C4-2B (cell line): Measurements from ENCODE around the gene SLC40A1.

Source experiments
- H3K27ac ChIP-seq: fragments of 450-650 bp; 2 replicates; pipeline ENCODE4 v1.5.1; 2017
- CTCF ChIP-seq: fragments of 450-650 bp; conservative IDR thresholded peaks from 2 replicates; pipeline ENCODE4 v1.5.1; 2017; ENCODE audit warnings: mild to moderate bottlenecking
- ZFX ChIP-seq: fragments of 450-650 bp; IDR thresholded peaks from 2 replicates; pipeline ENCODE4 v1.6.1; 2017

Gene SLC40A1

DNA sequence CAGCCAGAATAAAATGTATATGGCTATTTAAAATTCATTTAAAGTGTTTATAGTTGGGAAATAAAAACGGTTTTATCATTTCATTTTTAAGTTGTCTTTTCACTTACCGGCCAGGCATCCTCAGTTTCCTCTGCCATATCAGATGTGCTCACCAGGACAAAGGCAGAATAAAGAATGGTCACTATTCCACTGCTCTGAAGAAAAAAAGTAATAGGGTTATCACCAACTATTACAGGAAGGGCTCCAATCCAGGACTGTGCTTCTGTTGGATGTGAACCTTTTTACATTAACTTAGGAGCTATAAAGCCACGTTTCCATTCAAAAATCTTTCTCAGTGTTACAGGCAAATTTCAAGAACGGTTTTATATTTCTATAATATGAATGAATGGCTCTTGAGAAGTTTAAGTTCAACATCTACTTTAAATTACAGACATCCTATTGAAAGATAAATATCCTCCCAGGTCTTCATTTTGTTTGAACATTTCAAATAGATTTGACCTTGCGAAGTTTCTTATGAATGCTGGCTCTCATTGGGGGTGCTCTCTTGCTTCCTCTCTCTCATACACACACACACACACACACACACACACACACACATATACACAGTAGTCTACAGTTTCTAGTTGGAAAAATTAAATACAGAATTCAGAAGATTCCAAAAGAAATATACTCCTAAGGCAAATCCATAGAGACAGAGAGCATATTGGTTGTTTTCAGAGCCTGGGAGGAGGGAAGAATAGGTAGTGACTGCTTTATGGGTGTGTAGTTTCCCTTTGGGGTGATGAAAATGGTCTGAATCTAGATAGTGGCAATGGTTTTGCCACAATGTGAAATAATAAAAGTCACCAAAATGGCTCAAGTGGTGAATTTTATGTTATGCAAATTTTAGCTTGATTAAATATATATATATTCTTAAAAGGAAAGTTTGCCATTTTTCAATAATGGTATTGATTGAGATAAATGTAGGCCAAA, 2.9 kb upstream of the SLC40A1 start:
- H3K27ac ChIP-seq = no peak overlapping the region
- no peak for TF ChIP-seq CTCF
- no peak for TF ChIP-seq ZFX

DNA sequence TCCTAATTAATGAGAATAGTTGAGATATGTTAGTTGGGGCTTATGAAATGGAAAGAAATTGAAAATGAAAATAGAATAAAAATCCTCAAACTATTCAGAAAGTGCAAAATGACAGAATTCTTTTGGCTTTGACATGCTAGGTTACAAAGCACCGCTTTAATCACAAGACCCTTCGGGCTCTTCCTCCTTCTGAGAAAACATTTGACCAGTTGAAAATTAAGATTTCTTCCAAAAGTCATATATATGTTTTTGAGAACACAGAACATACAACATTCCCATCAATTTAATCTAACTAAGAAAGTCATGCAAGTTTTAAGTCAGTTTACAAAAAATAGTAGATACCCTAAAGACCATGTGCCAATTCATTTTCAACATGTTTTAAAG, 2.2 kb upstream of the SLC40A1 start:
- H3K27ac ChIP-seq = no peak overlapping the region
- TF ChIP-seq CTCF (no peak), ZFX (no peak)

DNA sequence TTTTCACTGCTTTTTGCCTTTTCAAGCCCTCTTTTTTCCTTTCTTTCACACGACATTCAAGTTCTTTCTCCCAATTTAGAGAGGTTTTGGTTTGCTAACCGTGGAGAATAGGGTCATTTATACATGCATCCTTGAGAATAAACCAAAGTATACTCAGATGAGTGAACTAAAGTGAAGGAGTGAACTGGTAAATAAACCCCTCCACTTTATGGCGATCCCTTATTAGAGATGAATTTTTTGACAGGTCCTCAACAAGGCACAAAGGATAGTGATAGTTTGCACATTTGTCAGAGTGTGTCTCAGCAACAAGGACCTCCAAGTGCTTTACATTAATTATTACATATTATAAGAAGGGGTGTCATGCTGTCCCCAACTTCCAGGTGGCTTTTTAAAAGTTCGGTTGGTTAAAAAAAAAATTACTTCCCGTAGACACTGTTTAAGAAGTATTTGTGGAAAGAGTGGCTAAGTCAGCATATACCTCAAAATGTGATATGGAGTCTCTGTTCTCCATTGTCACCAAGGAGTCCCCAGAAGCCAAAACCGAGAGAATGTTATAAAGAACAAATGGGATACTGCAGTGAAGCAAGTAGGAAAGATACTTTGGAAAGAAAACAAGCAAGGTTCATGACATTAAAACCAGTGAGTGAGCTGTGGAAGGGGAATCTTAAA, 1.7 kb upstream of the SLC40A1 start:
- no peak overlapping the region for H3K27ac ChIP-seq
- no peak for TF ChIP-seq CTCF
- TF ChIP-seq ZFX = no peak

- peak overlapping the region; percentile 25; the same call in 1 of the 2 replicates for H3K27ac ChIP-seq
- TF ChIP-seq CTCF (no peak), ZFX (no peak)
These were observed 961 bp upstream of the SLC40A1 start for GRCh38 chr2:189581354-189582139.

DNA sequence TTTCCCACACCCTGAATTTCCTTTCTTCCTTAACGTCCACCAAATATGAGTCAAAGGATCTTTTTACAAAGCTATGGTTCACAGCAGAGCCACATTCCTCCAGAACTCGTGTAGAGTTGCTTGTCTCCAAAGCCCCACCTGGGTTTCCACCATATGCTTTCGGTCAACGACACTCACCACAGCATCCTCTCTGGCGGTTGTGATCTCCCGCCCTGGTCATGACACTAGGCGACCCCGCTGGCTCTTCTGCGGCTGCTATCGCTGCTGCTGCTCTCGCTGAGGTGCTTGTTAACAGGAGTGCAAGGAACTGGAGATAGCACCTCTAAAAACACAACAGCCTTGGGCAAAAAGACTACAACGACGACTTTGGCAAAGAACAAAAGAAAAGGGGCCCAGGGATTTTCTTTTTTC, 340 bp downstream of the SLC40A1 start:
- TF ChIP-seq ZFX = no peak
- TF ChIP-seq CTCF = no peak
- peak overlapping the region; percentile 25; the same call in 1 of the 2 replicates for H3K27ac ChIP-seq

- TF ChIP-seq CTCF = no peak
- no peak for TF ChIP-seq ZFX
- H3K27ac ChIP-seq = no peak overlapping the region
These were observed 900 bp downstream of the SLC40A1 start for GRCh38 chr2:189579585-189580186.
